ENCODE data around the gene MAGI2. TPM values are rescaled to one million over a fixed set of nuclear protein-coding genes. Genes with fewer than 3 reads are reported as not detected.

The MAGI2 gene
- total RNA-seq, 1 donor = 0.42 TPM

DNA sequence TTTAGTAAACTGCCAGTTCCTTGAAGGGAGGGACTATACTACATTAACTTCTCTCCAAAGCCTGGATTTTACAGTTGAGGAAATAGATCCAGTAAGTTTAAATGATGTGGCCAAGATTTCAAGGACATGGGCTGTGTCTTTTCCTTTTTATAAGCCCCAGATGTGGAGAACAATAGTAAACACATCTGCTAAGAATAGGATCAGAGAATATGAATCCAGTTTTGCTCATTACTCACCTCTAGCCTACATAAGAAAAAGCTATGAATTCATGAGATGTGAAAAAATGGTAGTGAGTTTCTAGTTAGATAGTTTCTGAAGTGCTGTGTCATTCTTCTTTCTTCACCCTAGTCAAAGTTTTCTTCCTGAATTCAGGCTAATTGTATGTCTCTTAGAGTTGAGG, 38.6 kb downstream of the MAGI2 start:
- H3K4me1 ChIP-seq (ENCODE audit: insufficient read depth, low read length) = no peaks in the 10 kb centered on the region
- H3K9me3 ChIP-seq (ENCODE audit: low read depth, low read length) = no peaks in the 10 kb centered on the region
- no peaks in the 10 kb centered on the region for H3K27me3 ChIP-seq (ENCODE audit: insufficient read depth, low read length)
- no peak overlapping the region for H3K4me3 ChIP-seq (ENCODE audit: low read length)

DNA sequence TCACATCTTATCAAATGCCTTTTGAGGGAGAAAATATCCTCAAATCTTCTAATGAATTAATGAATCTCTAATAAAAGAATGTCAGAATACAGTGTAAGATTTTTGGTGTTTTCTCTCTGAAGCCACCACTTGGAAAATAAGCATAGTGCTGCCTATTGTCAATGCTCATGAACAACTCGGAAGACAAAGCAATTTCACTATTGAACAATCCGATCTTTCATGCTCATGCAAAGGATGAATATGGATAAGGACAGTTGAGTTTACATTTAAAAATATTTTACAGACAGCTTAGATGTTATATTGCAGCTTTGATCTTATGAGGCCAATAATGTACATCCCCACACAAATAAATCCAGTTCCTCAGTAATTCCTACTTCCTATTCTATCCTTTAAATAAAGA, 40.6 kb downstream of the MAGI2 start:
- H3K27me3 ChIP-seq (ENCODE audit: insufficient read depth, low read length) = no peaks in the 10 kb centered on the region
- no peaks in the 10 kb centered on the region for H3K4me1 ChIP-seq (ENCODE audit: insufficient read depth, low read length)
- no peak overlapping the region for H3K4me3 ChIP-seq (ENCODE audit: low read length)
- no peaks in the 10 kb centered on the region for H3K9me3 ChIP-seq (ENCODE audit: low read depth, low read length)

DNA sequence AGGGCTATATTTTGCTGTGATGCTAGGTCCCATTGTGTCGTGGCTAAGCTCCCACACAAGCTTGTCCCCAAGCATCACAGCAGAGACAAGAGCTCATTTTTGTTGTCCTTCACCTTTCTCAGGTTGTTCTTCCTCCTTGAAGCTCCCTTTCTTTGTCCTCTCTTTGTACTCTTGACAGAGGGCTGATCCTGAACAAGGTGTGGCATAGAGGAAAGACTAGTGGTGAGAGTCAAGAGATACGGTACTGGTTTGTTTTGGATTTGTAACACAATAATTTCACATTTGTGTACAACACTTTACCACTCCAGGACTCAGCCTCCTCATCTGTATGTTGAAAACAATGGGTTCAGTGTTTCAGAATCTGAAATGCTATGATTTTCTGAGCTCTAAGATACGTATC, 41.0 kb downstream of the MAGI2 start:
- no peaks in the 10 kb centered on the region for H3K27me3 ChIP-seq (ENCODE audit: insufficient read depth, low read length)
- H3K9me3 ChIP-seq (ENCODE audit: low read depth, low read length) = no peaks in the 10 kb centered on the region
- no peaks in the 10 kb centered on the region for H3K4me1 ChIP-seq (ENCODE audit: insufficient read depth, low read length)
- no peak overlapping the region for H3K4me3 ChIP-seq (ENCODE audit: low read length)

DNA sequence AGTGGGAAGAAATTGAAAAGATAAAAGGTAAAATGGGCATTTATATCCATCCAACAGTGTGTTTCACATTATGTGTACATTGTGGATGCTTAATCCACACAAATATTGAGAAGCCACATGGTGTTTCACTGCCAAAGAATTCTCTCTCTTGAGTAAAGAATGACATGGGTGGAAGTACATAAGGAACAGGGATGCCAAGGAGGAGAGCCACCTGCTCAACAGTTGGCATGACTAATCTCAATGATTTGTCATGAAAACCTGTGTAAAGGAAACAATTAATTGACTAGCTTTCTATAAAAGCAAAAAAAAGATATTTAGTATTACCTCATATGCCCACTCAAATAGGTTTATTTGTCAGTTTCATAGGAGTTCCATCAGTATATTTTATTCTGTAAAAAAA, 43.1 kb downstream of the MAGI2 start:
- Histone ChIP-seq H3K27me3 (ENCODE audit: insufficient read depth, low read length) (no peaks in the 10 kb centered on the region), H3K9me3 (ENCODE audit: low read depth, low read length) (no peaks in the 10 kb centered on the region), H3K4me1 (ENCODE audit: insufficient read depth, low read length) (no peaks in the 10 kb centered on the region), H3K4me3 (ENCODE audit: low read length) (no peak overlapping the region)

DNA sequence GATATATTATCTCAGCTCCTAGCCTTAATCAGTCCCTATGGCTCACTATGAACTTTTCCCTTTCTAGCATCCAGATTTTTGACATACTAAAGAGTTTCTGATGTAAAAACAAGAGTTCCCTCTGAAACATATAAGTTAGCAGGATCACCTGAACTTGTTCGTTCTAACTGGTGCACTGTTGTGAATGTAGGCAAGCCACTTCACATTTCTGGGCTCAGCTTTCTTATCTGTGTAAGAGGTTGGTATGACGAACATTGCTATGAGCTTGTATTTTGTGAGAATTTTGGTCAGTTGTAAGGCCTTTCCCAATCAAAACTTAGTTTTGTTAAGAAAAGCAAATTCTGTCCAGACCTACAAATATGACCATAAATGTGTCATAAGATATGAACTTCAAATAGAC, 46.1 kb downstream of the MAGI2 start:
- Histone ChIP-seq H3K9me3 (ENCODE audit: low read depth, low read length) (no peaks in the 10 kb centered on the region), H3K27me3 (ENCODE audit: insufficient read depth, low read length) (no peaks in the 10 kb centered on the region)

DNA sequence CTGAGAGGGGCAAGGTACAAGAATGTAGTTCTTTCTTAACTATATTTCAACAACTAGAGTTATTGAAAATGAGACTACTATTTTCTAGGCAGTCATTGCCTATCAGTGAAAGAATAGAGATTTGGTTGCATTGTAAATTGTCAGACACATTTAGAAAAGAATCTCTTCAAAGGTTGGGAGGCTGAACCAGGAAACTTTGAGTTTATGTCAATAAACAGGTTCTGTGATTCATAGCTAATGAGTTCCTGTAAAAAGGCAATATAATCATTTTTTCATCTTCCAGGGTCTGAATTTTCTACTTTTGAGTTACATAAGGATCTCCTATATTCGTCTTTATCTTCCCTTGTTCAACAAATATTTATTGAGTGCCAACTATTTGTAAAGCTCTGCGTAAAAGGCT, 47.1 kb downstream of the MAGI2 start:
- Histone ChIP-seq H3K4me1 (ENCODE audit: insufficient read depth, low read length) (no peaks in the 10 kb centered on the region), H3K4me3 (ENCODE audit: low read length) (no peak overlapping the region), H3K9me3 (ENCODE audit: low read depth, low read length) (no peaks in the 10 kb centered on the region), H3K27me3 (ENCODE audit: insufficient read depth, low read length) (no peaks in the 10 kb centered on the region)

More for the DNA sequence above, 46.1 kb downstream of the MAGI2 start:
- Histone ChIP-seq H3K4me1 (ENCODE audit: insufficient read depth, low read length) (no peaks in the 10 kb centered on the region), H3K4me3 (ENCODE audit: low read length) (no peak overlapping the region)

DNA sequence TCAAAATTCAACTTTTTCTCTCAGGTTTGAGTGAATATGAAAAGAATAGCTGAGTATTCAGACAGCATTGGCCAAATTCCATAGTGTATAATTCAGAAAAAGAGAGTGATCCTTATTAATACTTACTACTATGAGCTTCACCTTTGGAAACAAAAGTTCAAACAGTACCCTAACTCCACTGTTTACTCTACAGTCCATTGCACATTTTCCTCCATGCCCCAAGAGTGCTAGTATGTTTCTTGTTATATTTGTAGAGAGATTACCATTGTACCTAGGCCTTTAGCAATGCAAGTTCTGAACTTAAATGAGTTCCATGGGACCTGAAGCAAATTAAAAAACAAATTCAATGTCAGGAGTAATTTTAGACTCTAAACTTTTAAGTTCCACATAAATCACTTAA, 48.1 kb downstream of the MAGI2 start:
- Histone ChIP-seq H3K27me3 (ENCODE audit: insufficient read depth, low read length) (no peaks in the 10 kb centered on the region), H3K9me3 (ENCODE audit: low read depth, low read length) (no peaks in the 10 kb centered on the region), H3K4me3 (ENCODE audit: low read length) (no peak overlapping the region), H3K4me1 (ENCODE audit: insufficient read depth, low read length) (no peaks in the 10 kb centered on the region)

DNA sequence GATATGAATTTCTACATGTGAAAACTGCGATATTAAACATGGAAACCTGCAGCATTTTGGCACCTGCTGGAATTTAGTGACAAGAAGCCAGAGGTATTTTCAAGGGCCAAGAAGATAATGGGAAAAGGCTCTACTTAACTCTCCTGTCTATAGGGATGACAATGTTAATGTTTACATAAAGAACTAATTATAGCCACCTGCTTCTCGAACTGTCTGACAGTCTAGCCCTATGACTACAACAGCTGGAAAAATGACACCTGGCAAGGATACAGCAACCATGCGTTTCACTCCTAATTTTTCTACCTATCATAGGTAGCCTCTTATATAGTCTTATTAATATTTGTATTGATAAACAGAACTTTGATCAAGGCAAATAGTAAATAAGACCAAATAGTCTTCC, 49.6 kb downstream of the MAGI2 start:
- Histone ChIP-seq H3K9me3 (ENCODE audit: low read depth, low read length) (no peaks in the 10 kb centered on the region), H3K4me1 (ENCODE audit: insufficient read depth, low read length) (no peaks in the 10 kb centered on the region), H3K4me3 (ENCODE audit: low read length) (no peak overlapping the region), H3K27me3 (ENCODE audit: insufficient read depth, low read length) (no peaks in the 10 kb centered on the region)

DNA sequence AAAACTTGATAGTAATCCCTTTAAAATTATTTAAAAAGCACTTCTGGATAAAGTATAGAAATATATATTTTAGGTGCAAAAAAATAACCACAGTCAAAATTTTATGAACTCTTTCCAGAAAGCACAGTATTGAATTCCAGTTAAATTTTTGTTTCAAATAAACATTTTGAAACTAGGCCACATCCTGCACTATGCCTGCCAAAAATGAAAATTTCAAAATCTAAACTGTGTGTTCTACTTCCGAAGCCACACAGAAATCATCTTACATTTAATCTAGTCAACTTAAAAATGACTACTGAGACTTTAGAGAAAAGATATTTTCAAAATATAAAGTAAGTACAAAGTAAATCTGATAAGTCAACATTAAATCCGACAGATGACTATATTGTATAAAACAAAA, 50.0 kb downstream of the MAGI2 start:
- Histone ChIP-seq H3K9me3 (ENCODE audit: low read depth, low read length) (no peaks in the 10 kb centered on the region), H3K27me3 (ENCODE audit: insufficient read depth, low read length) (no peaks in the 10 kb centered on the region), H3K4me3 (ENCODE audit: low read length) (no peak overlapping the region), H3K4me1 (ENCODE audit: insufficient read depth, low read length) (no peaks in the 10 kb centered on the region)

DNA sequence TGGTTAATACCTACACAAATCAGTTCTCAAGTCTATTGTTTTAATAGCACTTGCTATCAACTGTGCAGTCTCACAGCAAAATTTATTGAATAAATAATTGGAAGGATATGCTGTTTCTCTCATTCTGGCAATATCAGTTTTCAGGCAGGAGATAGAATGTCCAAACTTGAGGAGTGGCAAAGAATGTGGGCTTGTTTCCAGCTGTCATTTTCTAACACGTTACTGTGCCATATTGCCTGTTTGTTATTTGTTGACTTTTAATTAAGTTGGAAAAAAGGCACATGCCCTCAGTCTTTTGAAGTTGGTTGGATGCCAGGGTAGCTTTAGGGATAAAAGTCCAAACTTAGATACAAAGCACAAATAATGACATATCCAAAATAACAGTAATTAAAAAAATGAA, 52.2 kb downstream of the MAGI2 start:
- H3K4me3 ChIP-seq (ENCODE audit: low read length) = no peak overlapping the region
- H3K27me3 ChIP-seq (ENCODE audit: insufficient read depth, low read length) = no peaks in the 10 kb centered on the region
- no peaks in the 10 kb centered on the region for H3K9me3 ChIP-seq (ENCODE audit: low read depth, low read length)
- H3K4me1 ChIP-seq (ENCODE audit: insufficient read depth, low read length) = no peaks in the 10 kb centered on the region

DNA sequence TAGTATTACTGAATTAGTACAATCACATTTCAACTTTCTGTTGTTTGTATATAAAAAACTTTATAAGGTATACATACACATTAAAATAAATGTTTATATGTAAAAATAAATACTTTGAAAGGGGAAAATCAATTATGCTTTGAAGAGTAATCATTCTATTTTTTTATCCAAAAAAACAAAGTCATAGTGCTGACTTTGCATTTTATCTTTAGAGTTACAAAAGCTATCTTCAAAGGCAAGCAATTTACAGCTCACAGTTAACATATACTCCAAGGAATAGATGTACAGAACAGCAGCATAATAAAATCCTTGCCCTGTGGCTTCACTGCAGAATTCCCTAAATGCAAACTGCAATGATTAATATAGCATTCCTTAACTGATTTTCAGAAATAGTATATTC, 53.2 kb downstream of the MAGI2 start:
- no peak overlapping the region for H3K4me3 ChIP-seq (ENCODE audit: low read length)
- H3K27me3 ChIP-seq (ENCODE audit: insufficient read depth, low read length) = no peaks in the 10 kb centered on the region
- H3K9me3 ChIP-seq (ENCODE audit: low read depth, low read length) = no peaks in the 10 kb centered on the region
- no peaks in the 10 kb centered on the region for H3K4me1 ChIP-seq (ENCODE audit: insufficient read depth, low read length)

DNA sequence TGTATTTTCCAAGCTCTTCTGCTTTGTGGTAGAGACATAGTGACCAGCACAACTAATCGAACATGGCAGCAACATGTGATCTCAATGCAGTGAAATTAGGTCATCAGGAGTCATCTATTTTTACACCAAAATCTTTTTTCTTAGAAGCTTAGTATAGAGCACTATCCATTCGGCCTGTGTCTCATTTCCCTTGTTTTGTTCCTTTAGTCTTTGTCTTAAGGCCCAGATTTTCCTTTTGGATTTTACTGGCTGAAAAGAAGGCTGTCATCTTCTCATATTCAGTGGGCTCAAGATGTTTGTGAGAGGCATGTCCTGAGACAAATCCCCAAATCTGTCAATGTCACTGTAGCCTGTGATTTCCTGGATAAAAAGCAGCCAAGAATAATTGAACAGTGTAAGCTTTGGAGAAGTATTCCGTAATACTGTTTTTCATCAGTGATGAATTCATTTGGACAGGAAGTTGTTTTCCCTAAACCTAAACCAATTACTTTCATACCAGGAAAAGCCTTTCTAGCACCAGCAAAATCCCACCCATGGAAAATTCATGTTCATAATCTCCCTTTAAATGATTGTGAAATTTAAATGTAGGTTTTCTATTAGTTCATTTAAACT, 55.2 kb downstream of the MAGI2 start:
- H3K27me3 ChIP-seq (ENCODE audit: insufficient read depth, low read length) = no peaks in the 10 kb centered on the region
- H3K4me1 ChIP-seq (ENCODE audit: insufficient read depth, low read length) = no peaks in the 10 kb centered on the region
- H3K9me3 ChIP-seq (ENCODE audit: low read depth, low read length) = no peaks in the 10 kb centered on the region
- H3K4me3 ChIP-seq (ENCODE audit: low read length) = no peak overlapping the region

DNA sequence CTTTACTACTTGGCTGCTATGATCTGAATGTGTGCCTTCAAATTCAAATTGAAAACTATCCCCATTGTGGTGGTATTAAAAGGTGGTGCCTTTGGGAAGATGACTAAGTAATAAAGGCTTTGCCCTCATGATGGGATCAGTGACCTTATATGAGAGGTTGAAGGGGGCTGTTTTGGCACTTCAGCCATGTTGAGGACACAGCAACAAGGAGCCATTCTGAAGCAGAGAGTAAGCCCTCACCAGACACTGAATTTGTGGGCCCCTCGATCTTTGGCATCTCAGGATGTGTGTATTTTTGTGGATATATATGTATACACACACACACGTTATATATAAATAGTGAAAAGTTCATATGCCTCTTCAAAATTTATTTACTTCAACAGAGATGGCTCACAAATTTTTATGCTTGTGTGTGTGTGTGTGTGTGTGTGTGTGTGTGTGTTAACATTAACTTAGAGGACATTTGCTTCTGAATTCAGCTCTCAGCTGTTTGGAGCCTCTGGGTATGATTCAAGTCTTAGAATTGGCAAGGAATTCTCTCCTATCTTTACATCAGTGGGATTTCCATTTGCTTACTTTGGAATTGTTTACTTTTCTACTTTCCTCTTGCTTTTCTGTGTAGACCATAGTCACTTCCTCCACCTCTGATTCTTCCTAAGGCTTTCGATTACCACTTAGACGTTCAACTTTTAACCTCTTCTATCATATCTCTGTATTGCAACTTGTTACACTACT, 66.6 kb downstream of the MAGI2 start:
- Histone ChIP-seq H3K4me3 (ENCODE audit: low read length) (no peak overlapping the region), H3K4me1 (ENCODE audit: insufficient read depth, low read length) (no peaks in the 10 kb centered on the region), H3K9me3 (ENCODE audit: low read depth, low read length) (no peaks in the 10 kb centered on the region), H3K27me3 (ENCODE audit: insufficient read depth, low read length) (no peaks in the 10 kb centered on the region)

DNA sequence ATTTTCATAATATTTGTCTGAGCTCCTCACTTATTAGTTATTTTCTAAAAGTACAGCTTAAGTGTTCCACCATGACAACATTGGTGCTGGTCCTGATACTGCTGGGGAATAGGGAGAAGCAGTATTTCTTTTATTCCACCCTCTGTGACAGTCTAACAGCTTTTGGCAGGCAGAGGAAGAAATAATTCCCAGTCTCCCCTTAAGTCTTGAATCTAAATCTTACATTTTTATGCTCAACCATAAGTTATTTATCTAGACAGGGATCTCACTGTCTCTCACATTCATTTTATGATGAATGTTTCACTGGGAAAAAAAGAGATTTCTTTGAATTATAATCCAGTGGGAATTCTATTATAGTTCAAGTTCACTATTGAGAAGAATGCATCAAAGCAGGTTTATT, 71.5 kb downstream of the MAGI2 start:
- Histone ChIP-seq H3K9me3 (ENCODE audit: low read depth, low read length) (no peaks in the 10 kb centered on the region), H3K4me3 (ENCODE audit: low read length) (no peak overlapping the region), H3K4me1 (ENCODE audit: insufficient read depth, low read length) (no peaks in the 10 kb centered on the region), H3K27me3 (ENCODE audit: insufficient read depth, low read length) (no peaks in the 10 kb centered on the region)

DNA sequence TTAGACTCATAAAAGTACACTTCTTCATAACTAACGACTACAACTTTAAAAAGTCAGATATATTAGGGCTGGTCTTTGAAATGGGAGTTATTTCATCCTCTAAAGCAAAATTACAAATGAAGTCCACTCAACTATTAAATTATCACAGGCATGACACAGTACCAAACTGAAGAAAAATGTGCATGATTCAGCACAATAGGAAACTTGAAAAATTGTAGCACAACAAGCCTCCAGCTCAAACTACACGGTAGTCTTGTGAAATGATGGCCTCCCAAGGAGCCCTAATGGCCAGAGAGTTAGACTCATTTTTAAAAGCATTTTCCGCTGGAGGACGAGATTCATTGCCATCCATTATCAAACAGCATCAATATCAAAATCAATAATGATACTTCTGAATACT, 76.4 kb downstream of the MAGI2 start:
- H3K4me3 ChIP-seq (ENCODE audit: low read length) = no peak overlapping the region
- no peaks in the 10 kb centered on the region for H3K4me1 ChIP-seq (ENCODE audit: insufficient read depth, low read length)
- no peaks in the 10 kb centered on the region for H3K9me3 ChIP-seq (ENCODE audit: low read depth, low read length)
- H3K27me3 ChIP-seq (ENCODE audit: insufficient read depth, low read length) = no peaks in the 10 kb centered on the region
